DOHH2 (cell line): Measurements from ENCODE around the gene CACNA2D2.

Experiments used
- H3F3A ChIP-seq: fragments of 200-600 bp; sonication (generic), shearing (Covaris generic); 2 replicates; pipeline ENCODE4 v1.6.0; 2016; ENCODE audit warnings: antibody characterized with exemption, mild to moderate bottlenecking; ENCODE audit not compliant: control insufficient read depth, insufficient read depth
- H3K27ac ChIP-seq: fragments of 200-600 bp; sonication (generic); 2 replicates; pipeline ENCODE4 v1.5.1; 2014; ENCODE audit warnings: low read depth, mild to moderate bottlenecking, low read length, moderate library complexity
- H3K27me3 ChIP-seq: fragments of 200-600 bp; sonication (generic); 2 replicates; pipeline ENCODE4 v1.6.1; 2014; ENCODE audit warnings: mild to moderate bottlenecking, low read length, mixed read lengths; ENCODE audit not compliant: control insufficient read depth
- H3K36me3 ChIP-seq: fragments of 200-600 bp; sonication (generic); 2 replicates; pipeline ENCODE4 v1.6.1; 2014; ENCODE audit warnings: mild to moderate bottlenecking, low read length, moderate library complexity, mixed read lengths; ENCODE audit not compliant: control insufficient read depth
- H3K4me1 ChIP-seq: fragments of 200-600 bp; sonication (generic); 2 replicates; pipeline ENCODE4 v1.6.1; 2014; ENCODE audit warnings: mild to moderate bottlenecking, low read length, mixed read lengths; ENCODE audit not compliant: control insufficient read depth
- H3K4me2 ChIP-seq: fragments of 200-600 bp; sonication (generic); 2 replicates; pipeline ENCODE4 v1.6.0; 2014; ENCODE audit warnings: mild to moderate bottlenecking, low read length, moderate library complexity
- H3K4me3 ChIP-seq: fragments of 200-600 bp; sonication (generic); 2 replicates; pipeline ENCODE4 v1.5.1; 2014; ENCODE audit warnings: mild to moderate bottlenecking, low read length, mixed read lengths
- H3K79me2 ChIP-seq: fragments of 200-600 bp; sonication (generic); 2 replicates; pipeline ENCODE4 v1.6.1; 2014; ENCODE audit warnings: mild to moderate bottlenecking, low read length, mixed read lengths; ENCODE audit not compliant: control insufficient read depth
- H3K9me2 ChIP-seq: fragments of 200-600 bp; sonication (generic); replicated peaks from 2 replicates; pipeline ENCODE4 v1.6.1; 2014; ENCODE audit warnings: mild to moderate bottlenecking, low read length, mixed read lengths; ENCODE audit not compliant: control insufficient read depth
- H3K9me3 ChIP-seq: fragments of 200-600 bp; sonication (generic); 2 replicates; pipeline ENCODE4 v1.6.1; 2014; ENCODE audit warnings: antibody characterized with exemption, low read length, mixed read lengths; ENCODE audit not compliant: control insufficient read depth, insufficient read depth
- H4K20me1 ChIP-seq: fragments of 200-600 bp; sonication (generic); 2 replicates; pipeline ENCODE4 v1.6.0; 2014; ENCODE audit warnings: low read depth, mild to moderate bottlenecking, antibody characterized with exemption, low read length, moderate library complexity; ENCODE audit not compliant: control insufficient read depth, insufficient read depth
- CTCF ChIP-seq: fragments of 200-600 bp; sonication (generic); IDR thresholded peaks from one replicate; pipeline ENCODE4 v1.5.1; 2014; ENCODE audit warnings: antibody characterized with exemption, mild to moderate bottlenecking, low read depth, low read length; ENCODE audit not compliant: poor library complexity, severe bottlenecking
- EZH2phosphoT487 ChIP-seq: fragments of 200-600 bp; sonication (generic); IDR thresholded peaks from 2 replicates; pipeline ENCODE4 v1.6.1; 2017; ENCODE audit warnings: borderline replicate concordance, mild to moderate bottlenecking, antibody characterized with exemption, low read length, moderate library complexity, mixed read lengths

CACNA2D2 gene

GRCh38 chr3:50490424-50490823 is 13.0 kb downstream of the CACNA2D2 start:
- Histone ChIP-seq H3K36me3 (no peaks in the 10 kb centered on the region), H3K79me2 (no peaks in the 10 kb centered on the region), H3K27me3 (no peaks in the 10 kb centered on the region), H3K4me2 (no peak overlapping the region), H3K9me2 (no peaks in the 10 kb centered on the region), H3K9me3 (no peaks in the 10 kb centered on the region), H3F3A (no peaks in the 10 kb centered on the region), H3K4me3 (no peak overlapping the region), H3K27ac (no peak overlapping the region), H3K4me1 (no peaks in the 10 kb centered on the region), H4K20me1 (no peaks in the 10 kb centered on the region)
- TF ChIP-seq CTCF = no peak

- TF ChIP-seq EZH2phosphoT487 (no peak), CTCF (no peak)
- Histone ChIP-seq H4K20me1 (no peaks in the 10 kb centered on the region), H3K4me3 (no peak overlapping the region), H3K27ac (no peak overlapping the region), H3K9me3 (no peaks in the 10 kb centered on the region), H3K27me3 (no peaks in the 10 kb centered on the region), H3K4me2 (no peak overlapping the region), H3K9me2 (no peaks in the 10 kb centered on the region), H3K4me1 (no peaks in the 10 kb centered on the region), H3F3A (no peaks in the 10 kb centered on the region), H3K79me2 (no peaks in the 10 kb centered on the region), H3K36me3 (no peaks in the 10 kb centered on the region)
Measured at GRCh38 chr3:50487181-50487580, 16.3 kb downstream of the CACNA2D2 start.

GRCh38 chr3:50486219-50486888 is 17.1 kb downstream of the CACNA2D2 start:
- Histone ChIP-seq H3K27me3 (no peaks in the 10 kb centered on the region), H3K9me3 (no peaks in the 10 kb centered on the region), H3K27ac (no peak overlapping the region), H4K20me1 (no peaks in the 10 kb centered on the region), H3K36me3 (no peaks in the 10 kb centered on the region), H3K4me2 (no peak overlapping the region), H3K9me2 (no peaks in the 10 kb centered on the region), H3K79me2 (no peaks in the 10 kb centered on the region), H3K4me1 (no peaks in the 10 kb centered on the region), H3F3A (no peaks in the 10 kb centered on the region), H3K4me3 (no peak overlapping the region)
- no peak for TF ChIP-seq EZH2phosphoT487
- no peak for TF ChIP-seq CTCF
